SK-N-SH treated with all-trans-retinoic acid at 6 μM for 48 hours (cell line): Measurements from ENCODE around the gene MAPK9.

Experiments
- ATAC-seq: fragments of 200-7000 bp; cut with Tn5 transposase; 3 replicates; pipeline ENCODE4 v1.9.1; 2020; ENCODE audit warnings: mild to moderate bottlenecking, moderate library complexity
- ARNTL ChIP-seq: fragments of 450-650 bp; formaldehyde crosslinking; IDR thresholded peaks from 2 replicates; pipeline ENCODE4 v1.5.0; 2020; ENCODE audit warnings: low read depth, mild to moderate bottlenecking, moderate library complexity, borderline replicate concordance
- BACH2 ChIP-seq: fragments of 250-450 bp; sonication (Bioruptor Pico); IDR thresholded peaks from 2 replicates; pipeline ENCODE4 v1.9.0; 2021; ENCODE audit warnings: mild to moderate bottlenecking, borderline replicate concordance
- CREB5 ChIP-seq: fragments of 250-450 bp; sonication (Bioruptor Pico); IDR thresholded peaks from 2 replicates; pipeline ENCODE4 v1.5.1; 2020; ENCODE audit warnings: low read depth, mild to moderate bottlenecking, moderate library complexity
- CSDC2 ChIP-seq: fragments of 250-450 bp; sonication (Bioruptor Pico); IDR thresholded peaks from 2 replicates; pipeline ENCODE4 v1.5.0; 2020; ENCODE audit warnings: mild to moderate bottlenecking, moderate library complexity
- CSRNP3 ChIP-seq: fragments of 250-450 bp; sonication (Bioruptor Pico); IDR thresholded peaks from 2 replicates; pipeline ENCODE4 v1.5.1; 2021; ENCODE audit warnings: mild to moderate bottlenecking, moderate library complexity
- ESRRG ChIP-seq: fragments of 250-450 bp; sonication (Bioruptor Pico); IDR thresholded peaks from 2 replicates; pipeline ENCODE4 v1.6.1; 2021; ENCODE audit warnings: mild to moderate bottlenecking
- GLIS3 ChIP-seq: fragments of 250-450 bp; sonication (Bioruptor Pico); IDR thresholded peaks from 2 replicates; pipeline ENCODE4 v1.5.0; 2020; ENCODE audit warnings: mild to moderate bottlenecking, moderate library complexity
- ISL1 ChIP-seq: fragments of 250-450 bp; sonication (Bioruptor Pico); IDR thresholded peaks from 2 replicates; pipeline ENCODE4 v2.1.2; 2022; ENCODE audit warnings: mild to moderate bottlenecking, moderate library complexity
- OSR1 ChIP-seq: fragments of 250-450 bp; sonication (Bioruptor Pico); IDR thresholded peaks from 2 replicates; pipeline ENCODE4 v1.8.0; 2022; ENCODE audit warnings: moderate library complexity, mild to moderate bottlenecking, inconsistent platforms
- PATZ1 ChIP-seq: fragments of 250-450 bp; sonication (Bioruptor Pico); IDR thresholded peaks from 2 replicates; pipeline ENCODE4 v1.8.0; 2020; ENCODE audit warnings: mild to moderate bottlenecking, moderate library complexity, borderline replicate concordance
- POU6F1 ChIP-seq: fragments of 250-450 bp; sonication (Bioruptor Pico); IDR thresholded peaks from 2 replicates; pipeline ENCODE4 v1.8.0; 2021; ENCODE audit warnings: low read depth, mild to moderate bottlenecking, moderate library complexity, borderline replicate concordance
- PPARA ChIP-seq: fragments of 250-450 bp; sonication (Bioruptor Pico); IDR thresholded peaks from 2 replicates; pipeline ENCODE4 v1.5.0; 2020; ENCODE audit warnings: mild to moderate bottlenecking, borderline replicate concordance
- RARB ChIP-seq: fragments of 250-450 bp; sonication (Bioruptor Pico); IDR thresholded peaks from 2 replicates; pipeline ENCODE4 v1.8.0; 2021; ENCODE audit warnings: mild to moderate bottlenecking, moderate library complexity
- SNAI2 ChIP-seq: fragments of 250-450 bp; sonication (Bioruptor Pico); IDR thresholded peaks from 2 replicates; pipeline ENCODE4 v1.5.0; 2020; ENCODE audit warnings: mild to moderate bottlenecking, moderate library complexity
- TCF4 ChIP-seq: fragments of 250-450 bp; sonication (Bioruptor Pico); IDR thresholded peaks from 2 replicates; pipeline ENCODE4 v1.8.0; 2021; ENCODE audit warnings: mild to moderate bottlenecking, moderate library complexity, borderline replicate concordance
- TOX ChIP-seq: fragments of 250-450 bp; sonication (Bioruptor Pico); IDR thresholded peaks from 2 replicates; pipeline ENCODE4 v1.8.0; 2021; ENCODE audit warnings: mild to moderate bottlenecking, moderate library complexity, borderline replicate concordance
- TSHZ2 ChIP-seq: fragments of 250-450 bp; sonication (Bioruptor Pico); IDR thresholded peaks from 2 replicates; pipeline ENCODE4 v1.5.0; 2020; ENCODE audit warnings: mild to moderate bottlenecking, moderate library complexity
- ZC3H10 ChIP-seq: fragments of 250-450 bp; sonication (Bioruptor Pico); IDR thresholded peaks from 2 replicates; pipeline ENCODE4 v1.5.1; 2021; ENCODE audit warnings: mild to moderate bottlenecking, moderate library complexity
- ZFP30 ChIP-seq: fragments of 450-650 bp; formaldehyde crosslinking; IDR thresholded peaks from 2 replicates; pipeline ENCODE4 v1.5.0; 2022; ENCODE audit warnings: mild to moderate bottlenecking, moderate library complexity
- ZNF565 ChIP-seq: fragments of 450-650 bp; formaldehyde crosslinking; conservative IDR thresholded peaks from 2 replicates; pipeline ENCODE4 v1.5.0; 2020; ENCODE audit warnings: low read depth, mild to moderate bottlenecking, moderate library complexity
- ZNF70 ChIP-seq: fragments of 450-650 bp; formaldehyde crosslinking; IDR thresholded peaks from 2 replicates; pipeline ENCODE4 v1.5.0; 2020; ENCODE audit warnings: mild to moderate bottlenecking, moderate library complexity
- ZNF8 ChIP-seq: fragments of 450-650 bp; formaldehyde crosslinking; IDR thresholded peaks from 2 replicates; pipeline ENCODE4 v1.5.0; 2020; ENCODE audit warnings: mild to moderate bottlenecking, moderate library complexity

Gene MAPK9

GRCh38 chr5:180311216-180311615, 19.3 kb upstream of the MAPK9 start:
- no peak for TF ChIP-seq ISL1 (CRISPR knock-in tag)
- TF ChIP-seq CREB5 (CRISPR knock-in tag) = no peak
- TF ChIP-seq ZC3H10 = no peak
- TF ChIP-seq OSR1 = no peak
- no peak for TF ChIP-seq RARB
- no peak for TF ChIP-seq ZNF70 (CRISPR knock-in tag)
- no peak for TF ChIP-seq ZFP30 (CRISPR knock-in tag)
- no peak for TF ChIP-seq TSHZ2 (CRISPR knock-in tag)
- no peak for TF ChIP-seq PATZ1 (CRISPR knock-in tag)
- no peak for TF ChIP-seq TCF4 (CRISPR knock-in tag)
- no peak for TF ChIP-seq BACH2 (CRISPR knock-in tag)
- no peak for TF ChIP-seq TOX (CRISPR knock-in tag)
- no peak for TF ChIP-seq CSRNP3 (CRISPR knock-in tag)
- TF ChIP-seq ZNF8 (CRISPR knock-in tag) = no peak
- TF ChIP-seq GLIS3 = no peak
- no peak for TF ChIP-seq PPARA (CRISPR knock-in tag)
- no peak for TF ChIP-seq POU6F1 (CRISPR knock-in tag)
- TF ChIP-seq, all 23 proteins: peak for 0
- no peak for ATAC-seq

GRCh38 chr5:180306796-180307195, 14.9 kb upstream of the MAPK9 start:
- TF ChIP-seq ZNF70 (CRISPR knock-in tag) (no peak), ZNF565 (CRISPR knock-in tag) (no peak), CSDC2 (no peak), PPARA (CRISPR knock-in tag) (no peak), BACH2 (CRISPR knock-in tag) (no peak), ESRRG (CRISPR knock-in tag) (no peak), TSHZ2 (CRISPR knock-in tag) (no peak), ZFP30 (CRISPR knock-in tag) (no peak), GLIS3 (no peak), ARNTL (CRISPR knock-in tag) (no peak), ISL1 (CRISPR knock-in tag) (no peak), POU6F1 (CRISPR knock-in tag) (no peak), CSRNP3 (CRISPR knock-in tag) (no peak), RARB (no peak), OSR1 (no peak), SNAI2 (no peak), ZNF8 (CRISPR knock-in tag) (no peak), CREB5 (CRISPR knock-in tag) (no peak)
- no peak for ATAC-seq
